Activated CD4-positive, alpha-beta T cell treated with anti-CD3 and anti-CD28 coated beads for 36 hours (primary cell): ENCODE results near the gene ESYT2. TPM values are rescaled to one million over a fixed set of nuclear protein-coding genes. Genes with fewer than 3 reads are reported as not detected.
A peak's percentile ranks its signal among the peaks of the same experiment; 100 is the strongest.
"Not testable (repeated sequence)": the region's sequence is repeated elsewhere in the genome, so short reads cannot be mapped to it uniquely, and the experiment has no call there.

Experiments
- ATAC-seq: fragments of 200-7000 bp; cut with Tn5 transposase; one replicate; pipeline ENCODE4 v1.10.0; 2021; ENCODE audit warnings: mild to moderate bottlenecking, moderate library complexity
- CTCF ChIA-PET: fragments of 350-600 bp; sonication (Branson Sonifier 250); formaldehyde crosslinking; loops from one replicate; lab custom pipeline; 2021; ENCODE audit warnings: antibody characterized with exemption; lab: Charles Lee
- POLR2A ChIA-PET: fragments of 350-600 bp; sonication (Branson Sonifier 250); formaldehyde crosslinking; loops from one replicate; lab custom pipeline; 2021; ENCODE audit warnings: antibody characterized with exemption, inconsistent platforms; lab: Charles Lee
- DNase-seq: peaks from one replicate; pipeline ENCODE4 v3.0.0-alpha.2; 2020
- H3K27ac Mint-ChIP-seq: one replicate; pipeline ENCODE4 v1.8.0; 2021; ENCODE audit warnings: mixed read lengths
- H3K27me3 Mint-ChIP-seq: one replicate; pipeline ENCODE4 v1.8.0; 2021; ENCODE audit warnings: mixed read lengths
- H3K36me3 Mint-ChIP-seq: one replicate; pipeline ENCODE4 v1.8.0; 2021; ENCODE audit warnings: low read depth, mixed read lengths
- H3K4me1 Mint-ChIP-seq: one replicate; pipeline ENCODE4 v1.8.0; 2021; ENCODE audit warnings: mixed read lengths
- H3K4me3 Mint-ChIP-seq: one replicate; pipeline ENCODE4 v1.8.0; 2021; ENCODE audit warnings: mild to moderate bottlenecking, moderate library complexity, mixed read lengths
- H3K9me3 Mint-ChIP-seq: one replicate; pipeline ENCODE4 v1.8.0; 2021; ENCODE audit warnings: low read depth, mixed read lengths
- intact Hi-C, 2 experiments: fragments of 100-400 bp; cut with DNase I in 1 of 2; cut with micrococcal nuclease in 1 of 2; formaldehyde crosslinking; loops; one replicate each; pipeline versions ENCODE4 v1.14.2 to v1.15.1; 2022 to 2024; cut with DNase I, micrococcal nuclease
- total RNA-seq, 2 experiments: library from RNA; stranded (reverse); gene quantifications; one replicate each; pipeline ENCODE4 v1.2.3, GENCODE V29; 2021

The ESYT2 gene
- total RNA-seq, 2 experiments from 2014 or later: 68.5 to 73.7 TPM

DNA sequence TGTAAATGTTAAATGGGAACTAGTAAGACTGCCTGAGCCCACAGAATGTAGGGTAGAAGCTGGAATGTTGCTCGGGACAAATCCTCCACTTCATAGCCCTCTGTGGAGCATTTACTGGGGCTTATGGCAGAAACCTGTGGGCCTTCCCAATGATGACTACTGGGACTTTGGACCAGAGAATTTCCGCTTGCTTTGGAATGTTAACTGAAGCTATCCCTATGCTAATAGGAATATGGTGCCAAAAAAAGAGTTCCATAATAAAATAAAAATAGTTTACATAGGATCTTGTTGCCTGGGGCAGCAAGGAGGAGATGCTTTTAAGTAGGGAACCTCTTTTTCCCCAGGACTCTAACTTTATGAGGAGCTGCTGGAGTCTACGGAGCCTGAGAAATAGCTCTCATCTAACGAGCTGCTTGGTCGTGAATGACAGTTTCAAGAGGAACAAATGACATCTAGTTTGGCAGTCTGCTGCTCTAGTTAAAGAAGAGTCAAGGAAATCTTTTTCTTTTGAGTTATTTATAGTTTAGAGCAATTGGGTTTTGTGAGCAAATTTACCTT lies 21.3 kb upstream of the ESYT2 start:
- ChIA-PET CTCF (interaction anchor here (0.6 to 2.2 kb wide), 6 partner anchors 9 to 236 kb away, joined by 3 to 6 read pairs (median 3); no protein-coding TSS in a partner anchor), POLR2A (no interaction called here)
- ATAC-seq (no peak), DNase-seq (no peak)
- Mint-ChIP-seq H3K27me3 (no peaks in the 10 kb centered on the region), H3K27ac (no peak overlapping the region), H3K4me3 (no peak overlapping the region), H3K9me3 (no peaks in the 10 kb centered on the region), H3K4me1 (peaks cover 28% of the 10 kb centered on the region), H3K36me3 (no peaks in the 10 kb centered on the region)
- intact Hi-C loops: no loop called here

DNA sequence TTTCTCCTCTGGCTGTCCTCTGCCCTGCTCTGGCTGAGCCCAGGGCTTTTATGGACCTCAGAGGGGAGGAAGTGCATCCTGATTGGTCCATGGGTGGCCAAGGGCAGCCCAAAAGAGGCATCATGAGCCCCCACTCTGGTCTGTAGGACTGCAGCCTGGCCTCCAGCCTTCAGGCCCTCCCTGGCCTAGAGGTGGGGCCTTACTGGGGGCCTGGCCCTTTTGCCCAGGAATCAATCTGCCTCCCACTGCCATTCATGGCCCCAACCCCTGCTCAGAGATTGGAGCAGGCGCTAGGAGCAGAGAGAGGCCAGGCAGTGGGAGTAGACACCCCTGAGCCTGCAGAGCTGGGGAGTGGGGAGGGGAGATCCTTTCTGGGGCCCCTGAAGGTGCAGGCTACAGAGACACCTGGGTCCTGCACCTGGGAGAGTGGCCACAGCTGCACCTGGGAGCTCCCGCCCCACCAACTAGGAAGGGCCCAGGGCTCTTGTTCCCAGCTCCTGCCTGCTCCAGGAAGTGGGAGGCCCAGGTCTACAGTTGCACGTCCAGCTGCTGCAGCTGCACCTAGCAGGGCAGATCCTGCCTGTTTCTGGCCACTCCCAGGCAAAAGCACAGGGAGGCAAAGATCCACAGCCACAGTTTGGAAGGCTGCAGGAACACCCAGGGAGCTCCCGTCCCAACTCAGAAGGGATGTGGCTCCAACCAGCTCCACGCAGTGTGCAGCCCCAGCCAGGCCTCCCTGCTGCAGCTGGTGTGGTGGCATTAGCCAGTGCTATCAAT lies 20.6 kb upstream of the ESYT2 start:
- CTCF ChIA-PET: interaction anchor here (0.6 to 2.4 kb wide), 8 partner anchors 8 to 235 kb away, joined by 3 to 13 read pairs (median 3); no protein-coding TSS in a partner anchor
- intact Hi-C loops: no loop called here
- POLR2A ChIA-PET: no interaction called here

GRCh38 chr7:158849442-158849767 lies 20.1 kb upstream of the ESYT2 start:
- Mint-ChIP-seq H3K4me3 (no peak overlapping the region), H3K4me1 (peaks cover 27% of the 10 kb centered on the region), H3K36me3 (no peaks in the 10 kb centered on the region), H3K27ac (peak overlapping the region; percentile 23), H3K9me3 (no peaks in the 10 kb centered on the region), H3K27me3 (no peaks in the 10 kb centered on the region)
- ChIA-PET CTCF (interaction anchor here (1.0 to 2.4 kb wide), 3 partner anchors 8 to 22 kb away, joined by 4 to 13 read pairs (median 6); no protein-coding TSS in a partner anchor), POLR2A (no interaction called here)
- intact Hi-C loops: no loop called here
- no peak for ATAC-seq
- DNase-seq: no peak

More for the DNA sequence above, 20.6 kb upstream of the ESYT2 start:
- no peak overlapping the region for H3K4me3 Mint-ChIP-seq
- H3K27me3 Mint-ChIP-seq: no peaks in the 10 kb centered on the region
- peaks cover 25% of the 10 kb centered on the region for H3K4me1 Mint-ChIP-seq
- DNase-seq: no peak
- H3K36me3 Mint-ChIP-seq: no peaks in the 10 kb centered on the region
- H3K27ac Mint-ChIP-seq: no peak overlapping the region
- no peak for ATAC-seq
- H3K9me3 Mint-ChIP-seq: no peaks in the 10 kb centered on the region

DNA sequence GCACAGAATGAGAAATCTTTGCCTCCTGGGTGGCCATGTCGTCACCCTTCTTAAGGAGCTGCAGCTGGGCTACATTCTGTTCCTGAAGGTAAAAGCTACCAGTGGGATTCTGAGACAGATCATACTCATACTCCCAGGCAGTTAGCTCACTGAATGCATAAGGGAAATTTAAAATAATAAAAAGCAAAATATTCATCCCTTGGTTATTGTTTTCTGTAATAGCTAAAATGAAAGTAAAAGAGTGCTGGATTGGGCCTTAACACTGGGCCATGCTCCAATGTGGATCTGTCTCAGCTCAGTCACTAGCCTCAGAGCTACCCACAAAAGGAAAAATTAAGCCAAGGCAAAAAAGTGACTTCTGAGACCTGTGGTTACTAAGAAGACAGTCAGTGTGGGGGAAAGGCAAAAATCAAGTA lies 18.1 kb upstream of the ESYT2 start:
- no peaks in the 10 kb centered on the region for H3K27me3 Mint-ChIP-seq
- ATAC-seq (peak; percentile 81), DNase-seq (peak; percentile 39)
- POLR2A ChIA-PET: interaction anchor here (0.6 to 1.2 kb wide), 5 partner anchors 8 to 140 kb away, joined by 3 to 10 read pairs (median 5); no protein-coding TSS in a partner anchor
- peaks cover 39% of the 10 kb centered on the region for H3K4me1 Mint-ChIP-seq
- H3K27ac Mint-ChIP-seq: peak overlapping the region; percentile 95
- H3K4me3 Mint-ChIP-seq: peak overlapping the region; percentile 66
- intact Hi-C loops: loop anchor here in 1 of 2 experiments (1.0 kb wide), 2 partner anchors 9 to 18 kb away; partner anchors contain the start of genes DYNC2I1 and ESYT2
- no peaks in the 10 kb centered on the region for H3K9me3 Mint-ChIP-seq
- no peaks in the 10 kb centered on the region for H3K36me3 Mint-ChIP-seq
- CTCF ChIA-PET: interaction anchor here (0.6 to 2.4 kb wide), 9 partner anchors 9 to 1416 kb away, joined by 3 to 13 read pairs (median 3); partner anchors contain the start of gene DYNC2I1

DNA sequence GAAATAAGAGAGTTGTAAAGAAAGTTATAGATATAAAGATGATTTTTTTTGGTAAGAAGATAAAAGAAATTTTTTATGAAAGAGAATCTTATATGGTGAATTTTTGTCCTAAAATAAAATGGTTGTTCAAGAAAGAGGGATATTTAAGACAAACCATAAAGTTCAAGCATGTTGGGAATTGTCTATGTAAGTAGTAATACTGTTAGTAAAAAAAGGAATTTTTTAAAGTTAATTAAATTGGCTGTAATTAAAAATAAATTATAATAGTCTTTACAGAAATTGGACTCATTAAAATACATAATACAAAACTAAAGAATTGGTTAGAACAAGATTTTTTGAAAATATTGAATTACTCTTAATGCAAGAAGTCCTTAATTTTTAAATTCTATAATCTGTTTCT lies 17.0 kb upstream of the ESYT2 start:
- ATAC-seq (no peak), DNase-seq (no peak)
- peaks cover 41% of the 10 kb centered on the region for H3K4me1 Mint-ChIP-seq
- H3K27me3 Mint-ChIP-seq: no peaks in the 10 kb centered on the region
- no peak overlapping the region for H3K4me3 Mint-ChIP-seq
- intact Hi-C loops: no loop called here
- no peaks in the 10 kb centered on the region for H3K36me3 Mint-ChIP-seq
- ChIA-PET CTCF (interaction anchor here (1.0 to 1.5 kb wide), 3 partner anchors 15 to 84 kb away, joined by 4 to 9 read pairs (median 5); no protein-coding TSS in a partner anchor), POLR2A (no interaction called here)
- H3K27ac Mint-ChIP-seq: peak overlapping the region; percentile 86
- H3K9me3 Mint-ChIP-seq: no peaks in the 10 kb centered on the region

DNA sequence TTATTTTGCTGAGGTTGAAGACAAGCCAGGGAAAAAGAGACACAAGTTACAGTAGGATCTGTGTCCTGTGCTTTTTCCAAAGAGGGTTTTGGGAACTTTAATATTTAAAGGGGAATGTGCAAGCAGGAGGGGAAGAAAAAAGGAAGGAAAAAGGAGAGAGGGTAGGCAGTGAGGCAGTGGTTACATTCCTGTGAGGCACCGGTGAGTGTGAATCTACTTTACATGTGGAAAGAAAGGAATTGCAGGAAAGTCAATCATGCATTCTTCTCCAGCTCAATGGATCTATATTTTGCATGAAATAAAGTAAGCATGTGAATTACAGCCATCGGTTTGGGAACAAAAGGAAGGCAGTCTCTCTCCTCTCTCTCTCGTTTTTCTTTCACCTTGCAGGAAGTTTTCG lies 14.5 kb upstream of the ESYT2 start:
- no peak overlapping the region for H3K4me3 Mint-ChIP-seq
- H3K36me3 Mint-ChIP-seq: no peaks in the 10 kb centered on the region
- ChIA-PET CTCF (no interaction called here), POLR2A (no interaction called here)
- no peak overlapping the region for H3K27ac Mint-ChIP-seq
- H3K4me1 Mint-ChIP-seq: peaks cover 34% of the 10 kb centered on the region
- ATAC-seq (no peak), DNase-seq (no peak)
- no peaks in the 10 kb centered on the region for H3K27me3 Mint-ChIP-seq
- no peaks in the 10 kb centered on the region for H3K9me3 Mint-ChIP-seq
- intact Hi-C loops: no loop called here

GRCh38 chr7:158842486-158842885 lies 13.2 kb upstream of the ESYT2 start:
- peaks cover 24% of the 10 kb centered on the region for H3K4me1 Mint-ChIP-seq
- H3K36me3 Mint-ChIP-seq: no peaks in the 10 kb centered on the region
- DNase-seq (no peak), ATAC-seq (peak; percentile 81)
- no peaks in the 10 kb centered on the region for H3K9me3 Mint-ChIP-seq
- ChIA-PET POLR2A (interaction anchor here (0.9 kb wide), 1 partner anchor 12 kb away, joined by 3 read pairs; no protein-coding TSS in a partner anchor), CTCF (interaction anchor here (0.9 to 2.3 kb wide), 2 partner anchors 8 to 59 kb away, joined by 3 to 6 read pairs; no protein-coding TSS in a partner anchor)
- H3K27ac Mint-ChIP-seq: peak overlapping the region; percentile 49
- intact Hi-C loops: no loop called here
- no peaks in the 10 kb centered on the region for H3K27me3 Mint-ChIP-seq
- no peak overlapping the region for H3K4me3 Mint-ChIP-seq

DNA sequence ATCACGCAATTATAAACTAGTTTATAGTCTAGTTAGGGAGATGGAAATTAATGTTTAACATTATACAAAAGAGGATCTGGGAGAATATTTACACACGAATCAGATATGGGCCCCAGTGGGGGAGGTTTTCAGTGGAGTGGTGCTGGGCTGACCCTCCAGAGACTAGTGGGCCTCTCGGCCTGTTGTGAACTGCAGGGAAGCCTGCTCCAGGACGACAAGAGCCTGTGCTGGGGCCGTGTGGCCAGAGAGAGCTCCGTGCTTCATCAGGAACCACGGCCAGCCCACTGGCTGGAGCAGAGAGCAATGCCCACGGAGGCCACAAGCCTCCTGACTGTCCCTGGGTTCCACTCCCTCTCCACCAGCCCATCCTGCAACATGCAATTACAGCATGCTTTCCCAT lies 11.3 kb upstream of the ESYT2 start:
- H3K4me3 Mint-ChIP-seq: no peak overlapping the region
- H3K27me3 Mint-ChIP-seq: no peaks in the 10 kb centered on the region
- no peaks in the 10 kb centered on the region for H3K36me3 Mint-ChIP-seq
- DNase-seq: no peak
- intact Hi-C loops: no loop called here
- no peak overlapping the region for H3K27ac Mint-ChIP-seq
- H3K4me1 Mint-ChIP-seq: peaks cover 17% of the 10 kb centered on the region
- ATAC-seq: no peak
- CTCF ChIA-PET: interaction anchor here (1.0 to 2.3 kb wide), 2 partner anchors 10 to 57 kb away, joined by 4 to 6 read pairs; no protein-coding TSS in a partner anchor
- POLR2A ChIA-PET: no interaction called here
- H3K9me3 Mint-ChIP-seq: no peaks in the 10 kb centered on the region

- ATAC-seq, CTCF ChIA-PET, H3K9me3 Mint-ChIP-seq, DNase-seq, H3K36me3 Mint-ChIP-seq, POLR2A ChIA-PET, H3K27me3 Mint-ChIP-seq, H3K27ac Mint-ChIP-seq, H3K4me3 Mint-ChIP-seq, intact Hi-C loops: not testable (repeated sequence)
- H3K4me1 Mint-ChIP-seq: peaks cover 14% of the 10 kb centered on the region
Observed at GRCh38 chr7:158839177-158839576, 9.9 kb upstream of the ESYT2 start.

- Mint-ChIP-seq H3K27ac (no peak overlapping the region), H3K4me3 (no peak overlapping the region), H3K27me3 (no peaks in the 10 kb centered on the region), H3K9me3 (no peaks in the 10 kb centered on the region), H3K36me3 (no peaks in the 10 kb centered on the region), H3K4me1 (peaks cover 10% of the 10 kb centered on the region)
- ATAC-seq: no peak
- ChIA-PET POLR2A (no interaction called here), CTCF (no interaction called here)
- DNase-seq: no peak
- intact Hi-C loops: no loop called here
Observed at GRCh38 chr7:158837790-158838637, 8.7 kb upstream of the ESYT2 start.

DNA sequence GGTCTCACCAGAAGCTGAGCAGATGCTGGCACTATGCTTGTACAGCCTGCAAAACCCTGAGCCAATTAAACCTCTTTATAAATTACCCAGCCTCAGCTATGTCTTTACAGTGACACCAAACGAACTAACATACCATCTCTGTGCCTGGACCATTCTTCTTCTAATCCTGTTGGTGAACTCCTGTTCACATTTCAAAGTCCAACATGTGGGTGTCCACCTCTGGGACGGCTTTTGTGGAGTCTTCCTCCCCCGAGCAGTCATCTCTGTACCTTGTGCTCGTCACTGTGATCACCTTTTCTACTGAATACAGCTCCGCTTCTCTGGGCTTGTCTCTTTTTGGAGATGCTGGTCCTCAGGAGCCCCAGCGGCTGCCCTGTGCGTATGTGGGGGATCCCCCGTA lies 7.4 kb upstream of the ESYT2 start:
- H3K27ac Mint-ChIP-seq: no peak overlapping the region
- intact Hi-C loops: no loop called here
- H3K4me3 Mint-ChIP-seq: no peak overlapping the region
- no peak for ATAC-seq
- H3K36me3 Mint-ChIP-seq: no peaks in the 10 kb centered on the region
- no peak for DNase-seq
- POLR2A ChIA-PET: no interaction called here
- no peaks in the 10 kb centered on the region for H3K27me3 Mint-ChIP-seq
- no peaks in the 10 kb centered on the region for H3K9me3 Mint-ChIP-seq
- H3K4me1 Mint-ChIP-seq: peaks cover 5% of the 10 kb centered on the region
- CTCF ChIA-PET: interaction anchor here (0.8 kb wide), 1 partner anchor 22 kb away, joined by 3 read pairs; no protein-coding TSS in a partner anchor
